ENCODE measurements around the gene MYO10.

GRCh38 chr5:16883176-16883575 lies 52.9 kb downstream of the MYO10 start:
- TF ChIP-seq EP300 (IDR thresholded peaks at IDR 0.05) (no peak), POLR2A (IDR thresholded peaks at IDR 0.05) (no peak)
- TF ChIP-seq, protein P1, sequence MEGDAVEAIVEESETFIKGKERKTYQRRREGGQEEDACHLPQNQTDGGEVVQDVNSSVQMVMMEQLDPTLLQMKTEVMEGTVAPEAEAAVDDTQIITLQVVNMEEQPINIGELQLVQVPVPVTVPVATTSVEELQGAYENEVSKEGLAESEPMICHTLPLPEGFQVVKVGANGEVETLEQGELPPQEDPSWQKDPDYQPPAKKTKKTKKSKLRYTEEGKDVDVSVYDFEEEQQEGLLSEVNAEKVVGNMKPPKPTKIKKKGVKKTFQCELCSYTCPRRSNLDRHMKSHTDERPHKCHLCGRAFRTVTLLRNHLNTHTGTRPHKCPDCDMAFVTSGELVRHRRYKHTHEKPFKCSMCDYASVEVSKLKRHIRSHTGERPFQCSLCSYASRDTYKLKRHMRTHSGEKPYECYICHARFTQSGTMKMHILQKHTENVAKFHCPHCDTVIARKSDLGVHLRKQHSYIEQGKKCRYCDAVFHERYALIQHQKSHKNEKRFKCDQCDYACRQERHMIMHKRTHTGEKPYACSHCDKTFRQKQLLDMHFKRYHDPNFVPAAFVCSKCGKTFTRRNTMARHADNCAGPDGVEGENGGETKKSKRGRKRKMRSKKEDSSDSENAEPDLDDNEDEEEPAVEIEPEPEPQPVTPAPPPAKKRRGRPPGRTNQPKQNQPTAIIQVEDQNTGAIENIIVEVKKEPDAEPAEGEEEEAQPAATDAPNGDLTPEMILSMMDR (IDR thresholded peaks at IDR 0.05), result no peak
